B cell (primary cell): ENCODE data around the gene SAG. TPM values are rescaled to one million over a fixed set of nuclear protein-coding genes. Genes with fewer than 3 reads are reported as not detected.
A peak's percentile ranks its signal among the peaks of the same experiment; 100 is the strongest.

Experiments
- polyA plus RNA-seq: library from polyadenylated mRNA; depleted of rRNA; stranded (reverse); fragments of >200 nt; gene quantifications from 2 replicates; pipeline ENCODE4 v1.2.3, GENCODE V29; 2012
- small RNA-seq: library from RNA; depleted of rRNA; stranded (forward); fragments of <200 nt; gene quantifications from one replicate; pipeline ENCODE3, GENCODE V24; 2012; ENCODE audit warnings: low replicate concordance, low read depth; ENCODE audit not compliant: insufficient read length
- total RNA-seq, 2 donors: library from RNA; stranded (reverse); fragments of 120-200 nt in 1 of 2; gene quantifications; 1 replicate in 1 of 2; 2 replicates in 1 of 2; pipeline versions ENCODE4 v1.2.3 to v1.2.4, GENCODE V29; 2013 to 2022

SAG gene
- total and polyA plus RNA-seq, 2 donors (not counting 1 experiment from before 2014, with no cell fraction given), result 0.03 to 0.17 TPM

Small RNA genes within 50 kb of the gene (small RNA-seq; reads per million reads assigned to genes)
- not detected for gene RF00019
- gene SCARNA5, result 149 reads per million, percentile 95 among the genes with 10 or more reads in this experiment
- gene SCARNA6, result 10.1 reads per million, percentile 83 among the genes with 10 or more reads in this experiment

Other genes with a start within 250 kb of the SAG start
- 444 and 466 TPM in 2 replicates for gene INPP5D, start 247.5 kb upstream of the SAG start, total RNA-seq
- gene INPP5D, start 247.5 kb upstream of the SAG start, polyA plus RNA-seq, result 144 and 152 TPM in 2 replicates
- 69.9 TPM in 2 replicates for gene ATG16L1, start 56.1 kb upstream of the SAG start, total RNA-seq
- 25.7 and 40.5 TPM in 2 replicates for gene ATG16L1, start 56.1 kb upstream of the SAG start, polyA plus RNA-seq
- gene DGKD, start 46.7 kb downstream of the SAG start, total RNA-seq, result 396 and 397 TPM in 2 replicates
- gene DGKD, start 46.7 kb downstream of the SAG start, polyA plus RNA-seq, result 224 and 340 TPM in 2 replicates